ENCODE results near the gene NOX3.
A peak's percentile ranks its signal among the peaks of the same experiment; 100 is the strongest.

The NOX3 gene

DNA sequence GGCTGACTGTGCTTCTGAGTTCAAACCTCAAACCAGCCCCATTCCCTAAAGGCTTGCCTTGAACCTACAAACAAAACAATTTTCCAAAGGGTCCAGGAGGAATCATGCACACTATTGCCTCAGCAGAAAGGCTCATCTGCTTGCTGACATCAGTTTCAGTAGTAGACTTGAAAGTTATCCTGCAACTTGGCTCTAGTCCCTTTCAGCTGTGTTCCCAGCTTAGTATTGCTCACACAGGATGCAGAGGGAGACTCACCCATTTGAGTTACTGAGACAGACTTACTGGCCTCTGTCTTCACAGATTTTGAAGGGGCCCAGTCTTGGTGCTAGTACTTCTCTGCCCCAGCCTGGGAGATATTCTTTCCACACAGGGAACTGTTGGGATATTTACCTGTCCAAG lies 102.8 kb downstream of the NOX3 start:
- H3K4me3 ChIP-seq (replicated peaks; ENCODE audit: low read depth, low read length), result no peak overlapping the region
- no peaks in the 10 kb centered on the region for H3K27me3 ChIP-seq (replicated peaks; ENCODE audit: control insufficient read depth, insufficient read depth, low read length)
- TF ChIP-seq, protein P1, sequence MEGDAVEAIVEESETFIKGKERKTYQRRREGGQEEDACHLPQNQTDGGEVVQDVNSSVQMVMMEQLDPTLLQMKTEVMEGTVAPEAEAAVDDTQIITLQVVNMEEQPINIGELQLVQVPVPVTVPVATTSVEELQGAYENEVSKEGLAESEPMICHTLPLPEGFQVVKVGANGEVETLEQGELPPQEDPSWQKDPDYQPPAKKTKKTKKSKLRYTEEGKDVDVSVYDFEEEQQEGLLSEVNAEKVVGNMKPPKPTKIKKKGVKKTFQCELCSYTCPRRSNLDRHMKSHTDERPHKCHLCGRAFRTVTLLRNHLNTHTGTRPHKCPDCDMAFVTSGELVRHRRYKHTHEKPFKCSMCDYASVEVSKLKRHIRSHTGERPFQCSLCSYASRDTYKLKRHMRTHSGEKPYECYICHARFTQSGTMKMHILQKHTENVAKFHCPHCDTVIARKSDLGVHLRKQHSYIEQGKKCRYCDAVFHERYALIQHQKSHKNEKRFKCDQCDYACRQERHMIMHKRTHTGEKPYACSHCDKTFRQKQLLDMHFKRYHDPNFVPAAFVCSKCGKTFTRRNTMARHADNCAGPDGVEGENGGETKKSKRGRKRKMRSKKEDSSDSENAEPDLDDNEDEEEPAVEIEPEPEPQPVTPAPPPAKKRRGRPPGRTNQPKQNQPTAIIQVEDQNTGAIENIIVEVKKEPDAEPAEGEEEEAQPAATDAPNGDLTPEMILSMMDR (IDR thresholded peaks at IDR 0.05; ENCODE audit: insufficient read depth, low read length, poor library complexity, severe bottlenecking), result no peak
- H3K36me3 ChIP-seq (ENCODE audit: control insufficient read depth, insufficient read depth, low read length), result no peaks in the 10 kb centered on the region
- DNase-seq (ENCODE audit: extremely low read depth, insufficient read length), result no peak

DNA sequence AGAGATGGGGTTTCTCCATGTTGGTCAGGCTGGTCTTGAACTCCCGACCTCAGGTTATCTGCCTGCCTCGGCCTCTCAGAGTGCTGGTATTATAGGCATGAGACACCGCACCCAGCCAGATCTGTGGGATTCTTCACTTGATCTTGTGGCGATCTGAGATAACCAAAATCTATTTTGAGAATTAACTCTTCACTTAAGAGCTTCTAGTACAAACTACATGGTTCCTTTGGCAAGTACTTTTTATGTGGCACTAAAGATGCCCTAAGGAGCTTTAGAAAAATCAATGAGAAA lies 103.6 kb downstream of the NOX3 start:
- no peaks in the 10 kb centered on the region for H3K36me3 ChIP-seq (ENCODE audit: control insufficient read depth, insufficient read depth, low read length)
- TF ChIP-seq, protein P1 (IDR thresholded peaks at IDR 0.05; ENCODE audit: insufficient read depth, low read length, poor library complexity, severe bottlenecking), result no peak
- no peak overlapping the region for H3K4me3 ChIP-seq (replicated peaks; ENCODE audit: low read depth, low read length)
- no peak for DNase-seq (ENCODE audit: extremely low read depth, insufficient read length)
- no peaks in the 10 kb centered on the region for H3K27me3 ChIP-seq (replicated peaks; ENCODE audit: control insufficient read depth, insufficient read depth, low read length)

DNA sequence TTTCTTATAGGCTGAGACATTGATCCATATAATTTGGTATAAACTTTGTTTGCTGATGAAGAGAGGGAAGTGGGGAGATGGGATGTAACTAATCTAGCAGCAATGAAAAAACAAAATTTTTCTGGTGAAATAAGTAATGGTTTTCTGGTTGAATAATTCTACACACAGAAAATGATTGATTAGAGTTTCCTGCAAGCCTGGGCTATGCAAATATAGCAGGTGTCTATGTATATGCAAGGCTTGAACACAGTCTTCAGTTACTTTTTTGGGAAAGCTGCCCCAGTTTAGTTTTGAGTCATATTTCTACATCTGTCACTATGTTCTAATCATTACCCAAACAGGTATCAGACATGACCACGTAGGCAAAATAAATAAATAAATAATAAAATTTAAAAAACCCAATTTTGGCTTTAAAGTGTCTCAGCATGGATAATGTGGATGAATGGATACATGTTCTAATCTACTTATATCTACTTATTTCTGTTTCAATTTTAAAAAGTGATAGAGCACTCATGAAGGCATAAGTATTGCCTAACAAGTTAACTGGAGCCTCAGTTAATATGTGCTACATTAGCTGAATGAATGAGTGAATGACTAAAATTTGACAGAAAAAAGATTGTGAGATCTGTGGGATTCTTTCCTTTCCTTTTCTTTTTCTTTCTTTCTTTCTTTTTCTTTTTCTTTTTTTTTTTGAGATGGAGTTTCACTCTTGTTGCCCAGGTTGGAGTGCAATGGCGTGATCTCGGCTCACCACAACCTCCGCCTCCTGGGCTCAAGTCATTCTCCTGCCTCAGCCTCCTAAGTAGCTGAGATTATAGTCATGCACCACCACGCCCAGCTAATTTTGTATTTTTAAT lies 104.1 kb downstream of the NOX3 start:
- no peaks in the 10 kb centered on the region for H3K27me3 ChIP-seq (replicated peaks; ENCODE audit: control insufficient read depth, insufficient read depth, low read length)
- H3K36me3 ChIP-seq (ENCODE audit: control insufficient read depth, insufficient read depth, low read length), result no peaks in the 10 kb centered on the region
- TF ChIP-seq, protein P1 (IDR thresholded peaks at IDR 0.05; ENCODE audit: insufficient read depth, low read length, poor library complexity, severe bottlenecking), result no peak
- H3K4me3 ChIP-seq (replicated peaks; ENCODE audit: low read depth, low read length), result no peak overlapping the region
- peak; percentile 84 for DNase-seq (ENCODE audit: extremely low read depth, insufficient read length)

DNA sequence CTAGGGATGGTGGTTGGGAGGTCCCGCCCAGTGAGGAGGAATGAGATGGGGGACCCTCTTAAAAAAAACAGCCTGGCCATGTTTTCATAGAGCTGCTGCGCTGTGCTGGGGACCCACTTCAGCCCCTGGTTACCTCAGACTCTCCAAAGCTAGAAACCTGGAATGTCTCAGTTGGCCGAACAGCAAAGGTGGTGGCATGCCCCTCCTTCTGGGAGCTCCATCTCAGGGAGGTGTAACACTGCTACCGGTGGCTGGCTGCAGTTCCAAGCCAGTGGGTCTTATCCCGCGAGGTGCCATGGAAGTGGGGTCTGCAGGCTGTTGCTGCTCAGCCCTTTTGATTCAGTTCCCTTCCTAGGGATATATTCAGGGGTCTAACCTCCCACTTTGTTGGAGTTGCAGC lies 105.7 kb downstream of the NOX3 start:
- Histone ChIP-seq H3K4me3 (replicated peaks; ENCODE audit: low read depth, low read length) (no peak overlapping the region), H3K27me3 (replicated peaks; ENCODE audit: control insufficient read depth, insufficient read depth, low read length) (no peaks in the 10 kb centered on the region), H3K36me3 (ENCODE audit: control insufficient read depth, insufficient read depth, low read length) (no peaks in the 10 kb centered on the region)
- no peak for DNase-seq (ENCODE audit: extremely low read depth, insufficient read length)
- TF ChIP-seq, protein P1 (IDR thresholded peaks at IDR 0.05; ENCODE audit: insufficient read depth, low read length, poor library complexity, severe bottlenecking), result no peak

DNA sequence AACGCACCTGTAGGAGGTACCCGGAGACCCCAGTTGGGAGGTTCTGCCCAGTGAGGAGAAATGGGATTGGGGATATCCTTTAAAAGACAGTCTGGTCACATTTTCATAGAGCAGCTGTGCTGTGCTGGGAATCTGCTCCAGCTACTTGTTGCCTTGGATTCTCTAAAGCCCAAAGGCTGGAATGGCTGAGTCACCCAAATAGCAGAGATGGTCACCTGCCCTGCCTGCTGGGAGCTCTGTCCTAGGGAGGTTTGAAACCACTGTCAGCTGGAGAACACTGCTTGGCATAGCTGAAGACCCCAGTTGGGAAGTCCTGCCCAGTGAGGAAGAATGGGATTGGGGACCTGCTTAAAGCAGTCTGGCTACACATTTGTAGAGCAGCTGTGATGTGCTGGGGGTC lies 106.5 kb downstream of the NOX3 start:
- Histone ChIP-seq H3K36me3 (ENCODE audit: control insufficient read depth, insufficient read depth, low read length) (no peaks in the 10 kb centered on the region), H3K27me3 (replicated peaks; ENCODE audit: control insufficient read depth, insufficient read depth, low read length) (no peaks in the 10 kb centered on the region), H3K4me3 (replicated peaks; ENCODE audit: low read depth, low read length) (no peak overlapping the region)
- TF ChIP-seq, protein P1 (IDR thresholded peaks at IDR 0.05; ENCODE audit: insufficient read depth, low read length, poor library complexity, severe bottlenecking), result no peak
- DNase-seq (ENCODE audit: extremely low read depth, insufficient read length), result no peak

DNA sequence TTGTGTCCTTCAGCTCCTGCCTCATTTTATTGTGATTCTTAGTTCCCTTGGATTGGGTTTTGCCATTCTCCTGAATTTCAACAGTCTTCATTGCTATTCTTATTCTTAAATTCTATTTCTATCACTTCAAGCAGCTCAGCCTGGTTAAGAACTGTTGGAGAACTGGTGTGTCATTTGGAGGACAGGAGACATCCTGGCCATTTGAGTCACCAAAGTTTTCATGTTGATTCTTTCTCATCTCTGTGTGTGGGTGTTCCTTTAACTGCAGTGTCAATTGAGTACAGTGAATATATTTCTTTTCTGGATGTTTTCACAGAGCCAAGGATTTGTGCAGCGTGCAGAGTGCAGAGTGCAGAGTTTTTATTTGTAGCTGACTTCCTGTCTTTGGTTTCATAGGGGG lies 107.8 kb downstream of the NOX3 start:
- H3K36me3 ChIP-seq (ENCODE audit: control insufficient read depth, insufficient read depth, low read length), result no peaks in the 10 kb centered on the region
- TF ChIP-seq, protein P1 (IDR thresholded peaks at IDR 0.05; ENCODE audit: insufficient read depth, low read length, poor library complexity, severe bottlenecking), result no peak
- DNase-seq (ENCODE audit: extremely low read depth, insufficient read length), result no peak
- H3K27me3 ChIP-seq (replicated peaks; ENCODE audit: control insufficient read depth, insufficient read depth, low read length), result no peaks in the 10 kb centered on the region
- H3K4me3 ChIP-seq (replicated peaks; ENCODE audit: low read depth, low read length), result no peak overlapping the region
